Psoas muscle (tissue), 8 donors: ENCODE measurements around the gene SLC16A1. TPM values are rescaled to one million over a fixed set of nuclear protein-coding genes. Genes with fewer than 3 reads are reported as not detected.
"Not testable (repeated sequence)": the region's sequence is repeated elsewhere in the genome, so short reads cannot be mapped to it uniquely, and the experiment has no call there.

Experiments
- ATAC-seq, 4 donors: fragments of 200-7000 bp; cut with Tn5 transposase; one replicate each; pipeline ENCODE4 v1.9.1; 2020; ENCODE audit warnings: moderate library complexity in 3 of 4, mild to moderate bottlenecking in 2 of 4
- DNase-seq, 2 donors: peaks; one replicate each; pipeline ENCODE4 v3.0.0-alpha.2; 2020
- H3K27ac ChIP-seq: fragments of 200-600 bp; one replicate; pipeline ENCODE4 v1.8.0; 2022
- H3K27me3 ChIP-seq, 3 donors: fragments of 200-600 bp in 1 of 3; one replicate each; pipeline versions ENCODE4 v1.6.1 to v1.8.0; 2013 to 2022; ENCODE audit warnings: low read length in 2 of 3, mild to moderate bottlenecking in 2 of 3, moderate library complexity in 1 of 3; ENCODE audit not compliant: insufficient read depth in 3 of 3
- H3K36me3 ChIP-seq, 2 donors: fragments of 200-600 bp in 1 of 2; one replicate each; pipeline versions ENCODE4 v1.6.1 to v1.8.0; 2013 to 2022; ENCODE audit warnings: low read depth in 1 of 2, mild to moderate bottlenecking in 1 of 2, moderate library complexity in 1 of 2; ENCODE audit not compliant: insufficient read depth in 1 of 2
- H3K4me1 ChIP-seq: fragments of 200-600 bp; one replicate; pipeline ENCODE4 v1.8.0; 2022
- H3K4me3 ChIP-seq: fragments of 200-600 bp; one replicate; pipeline ENCODE4 v1.8.0; 2022; ENCODE audit warnings: mild to moderate bottlenecking
- H3K9me3 ChIP-seq: fragments of 200-600 bp; one replicate; pipeline ENCODE4 v1.8.0; 2022
- WGBS, 3 donors: extraction: QIAGEN DNeasy Blood & Tissue Kit; methylation state at CpG; one replicate each; pipeline versions ENCODE4 v1.1.6 to v1.1.7; 2013; 5-methylcytosine and 5-hydroxymethylcytosine counted together
- intact Hi-C, 2 donors: fragments of 100-400 bp; cut with DNase I; formaldehyde crosslinking; loops; one replicate each; pipeline versions ENCODE4 v1.11.0 to v1.14.2; 2022
- polyA plus RNA-seq, 3 donors: library from polyadenylated mRNA; stranded (reverse); fragments of 200-250 nt; gene quantifications; one replicate each; pipeline ENCODE4 v1.2.3, GENCODE V29; 2013
- total RNA-seq, 4 donors: library from RNA; stranded (reverse); fragmentation: NEBNext Ultra II Directional in 2 of 4; extraction: Animal tissue kit (Norgen Biotek cat#: 25700) in 2 of 4; gene quantifications; one replicate each; pipeline versions ENCODE4 v1.2.1 to v1.2.4, GENCODE V29; 2021 to 2023
- TF ChIP-seq, protein P1 (sequence below): fragments of 200-600 bp; IDR thresholded peaks from one replicate; pipeline ENCODE4 v1.8.0; 2022; ENCODE audit warnings: antibody characterized with exemption
- donor health status: healthy with polysubstance abuse.
- donor health status: DM: no; HTN: no; CAD: no; lungs with moderate emphysema.
- donor health status: Bipolar disorder and iron deficiency.
- donor health status: healthy.
- donor health status: DM: yes; HTN: yes; CAD: no.
- donor health status: DM: no; HTN: no; CAD: no.
- donor health status: DM: no; HTN: no; CAD: no.
- donor health status: DM: yes; HTN: yes; CAD: no.

SLC16A1 gene
- total and polyA plus RNA-seq, 7 donors, result 23.9 to 78.9 (median 51.3) TPM

DNA sequence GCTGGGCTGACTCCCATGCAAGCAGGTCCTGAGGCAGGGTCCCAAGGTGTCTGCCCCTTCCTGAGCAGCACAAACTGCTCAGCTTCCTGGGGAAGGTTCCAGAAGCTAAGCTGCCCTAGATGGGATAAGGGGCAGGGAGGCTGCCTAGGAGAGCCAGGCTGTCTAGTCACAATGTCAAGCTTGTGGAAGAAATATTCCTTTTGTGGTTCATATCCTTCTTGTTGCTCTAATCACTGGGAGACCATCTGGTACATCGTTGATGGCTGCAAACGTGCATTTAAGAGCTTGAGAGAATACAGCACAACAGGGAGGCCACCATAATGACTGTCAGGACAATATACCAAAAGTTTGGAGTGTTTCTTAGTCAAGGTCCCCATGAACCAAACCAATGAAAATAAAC lies 67.4 kb downstream of the SLC16A1 start:
- intact Hi-C loops, result no loop called here
- H3K36me3 ChIP-seq, result no peaks in the 10 kb centered on the region
- H3K9me3 ChIP-seq, result no peaks in the 10 kb centered on the region
- H3K27me3 ChIP-seq, result no peaks in the 10 kb centered on the region
- TF ChIP-seq, protein P1, sequence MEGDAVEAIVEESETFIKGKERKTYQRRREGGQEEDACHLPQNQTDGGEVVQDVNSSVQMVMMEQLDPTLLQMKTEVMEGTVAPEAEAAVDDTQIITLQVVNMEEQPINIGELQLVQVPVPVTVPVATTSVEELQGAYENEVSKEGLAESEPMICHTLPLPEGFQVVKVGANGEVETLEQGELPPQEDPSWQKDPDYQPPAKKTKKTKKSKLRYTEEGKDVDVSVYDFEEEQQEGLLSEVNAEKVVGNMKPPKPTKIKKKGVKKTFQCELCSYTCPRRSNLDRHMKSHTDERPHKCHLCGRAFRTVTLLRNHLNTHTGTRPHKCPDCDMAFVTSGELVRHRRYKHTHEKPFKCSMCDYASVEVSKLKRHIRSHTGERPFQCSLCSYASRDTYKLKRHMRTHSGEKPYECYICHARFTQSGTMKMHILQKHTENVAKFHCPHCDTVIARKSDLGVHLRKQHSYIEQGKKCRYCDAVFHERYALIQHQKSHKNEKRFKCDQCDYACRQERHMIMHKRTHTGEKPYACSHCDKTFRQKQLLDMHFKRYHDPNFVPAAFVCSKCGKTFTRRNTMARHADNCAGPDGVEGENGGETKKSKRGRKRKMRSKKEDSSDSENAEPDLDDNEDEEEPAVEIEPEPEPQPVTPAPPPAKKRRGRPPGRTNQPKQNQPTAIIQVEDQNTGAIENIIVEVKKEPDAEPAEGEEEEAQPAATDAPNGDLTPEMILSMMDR, result no peak
- H3K4me1 ChIP-seq, result no peaks in the 10 kb centered on the region
- no peak overlapping the region for H3K4me3 ChIP-seq
- ATAC-seq (no peak), DNase-seq (no peak)
- WGBS, 3 donors, result 54 to 60% (median 54%) methylated on average over 2 of the region's 2 CpGs
- H3K27ac ChIP-seq, result no peak overlapping the region

GRCh38 chr1:112887599-112888283 lies 68.3 kb downstream of the SLC16A1 start:
- no peak for ATAC-seq
- Histone ChIP-seq H3K27ac (no peak overlapping the region), H3K27me3 (no peaks in the 10 kb centered on the region), H3K9me3 (no peaks in the 10 kb centered on the region), H3K4me1 (no peaks in the 10 kb centered on the region), H3K4me3 (no peak overlapping the region), H3K36me3 (no peaks in the 10 kb centered on the region)
- intact Hi-C loops, result no loop called here
- 68 to 72% (median 70%) methylated on average over 10 of the region's 10 CpGs for WGBS, 3 donors
- no peak for DNase-seq
- TF ChIP-seq, protein P1, result no peak

GRCh38 chr1:112884996-112885395 lies 71.0 kb downstream of the SLC16A1 start:
- intact Hi-C loops, result loop anchor here in 1 of 2 donors (5.0 kb wide), 1 partner anchor 72 kb away; the partner anchor contains the start of gene SLC16A1
- not testable (repeated sequence) for H3K9me3 ChIP-seq, ATAC-seq

DNA sequence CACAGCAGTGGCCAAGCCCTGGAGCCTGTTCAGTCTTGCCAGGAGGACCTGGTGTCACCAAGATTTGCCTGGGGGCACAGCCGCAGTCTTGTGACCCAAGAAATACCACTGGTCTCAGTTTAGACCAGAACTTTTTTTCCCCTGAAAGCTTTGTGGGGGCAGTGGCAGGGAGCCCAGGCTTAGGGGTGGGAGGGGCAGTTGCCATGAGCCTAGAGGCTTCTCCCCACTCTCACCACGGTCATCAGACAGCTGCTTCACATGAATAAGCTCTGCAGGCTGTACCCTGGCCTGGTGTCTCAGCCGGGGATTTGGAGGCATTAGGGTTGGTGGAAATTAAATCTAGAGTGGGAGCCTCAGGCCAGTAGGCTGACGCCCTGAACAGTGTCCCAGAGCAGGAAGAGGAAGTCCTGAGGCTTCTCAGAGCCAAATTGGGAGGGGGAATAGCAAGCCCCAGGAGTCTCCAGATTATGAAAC lies 73.7 kb downstream of the SLC16A1 start:
- H3K36me3 ChIP-seq, result no peaks in the 10 kb centered on the region
- WGBS, 3 donors, result 47 to 54% (median 48%) methylated on average over 4 of the region's 4 CpGs
- ATAC-seq (peak in 1 of 4 donors; percentile 26), DNase-seq (no peak)
- intact Hi-C loops, result loop anchor here in 1 of 2 donors (5.0 kb wide), 1 partner anchor 75 kb away; the partner anchor contains the start of gene SLC16A1
- no peak overlapping the region for H3K4me3 ChIP-seq
- H3K4me1 ChIP-seq, result no peaks in the 10 kb centered on the region
- TF ChIP-seq, protein P1, result no peak
- H3K27me3 ChIP-seq, result no peaks in the 10 kb centered on the region
- no peak overlapping the region for H3K27ac ChIP-seq
- no peaks in the 10 kb centered on the region for H3K9me3 ChIP-seq

More at GRCh38 chr1:112884996-112885395, 71.0 kb downstream of the SLC16A1 start:
- not testable (repeated sequence) for H3K4me1 ChIP-seq, H3K27me3 ChIP-seq, DNase-seq, H3K36me3 ChIP-seq, H3K27ac ChIP-seq, H3K4me3 ChIP-seq
- WGBS, 3 donors, result 95 to 99% (median 96%) methylated on average over 5 of the region's 5 CpGs

GRCh38 chr1:112881742-112882127 lies 74.3 kb downstream of the SLC16A1 start:
- H3K4me3 ChIP-seq, result no peak overlapping the region
- H3K27ac ChIP-seq, result no peak overlapping the region
- H3K27me3 ChIP-seq, result no peaks in the 10 kb centered on the region
- H3K9me3 ChIP-seq, result no peaks in the 10 kb centered on the region
- no peaks in the 10 kb centered on the region for H3K36me3 ChIP-seq
- TF ChIP-seq, protein P1, result no peak
- intact Hi-C loops, result loop anchor here (1.0 to 5.0 kb wide), 3 partner anchors 76 to 161 kb away; partner anchors contain the start of gene SLC16A1 (in 1 of the 2)
- ATAC-seq (peak in 1 of 4 donors; percentile 37), DNase-seq (no peak)
- 77 to 78% (median 78%) methylated on average over 8 of the region's 8 CpGs for WGBS, 3 donors
- no peaks in the 10 kb centered on the region for H3K4me1 ChIP-seq
